ENCODE data around the gene EYS. TPM values are rescaled to one million over a fixed set of nuclear protein-coding genes. Genes with fewer than 3 reads are reported as not detected.

Gene EYS
- total RNA-seq, 2 experiments from 2014 or later, result not detected

DNA sequence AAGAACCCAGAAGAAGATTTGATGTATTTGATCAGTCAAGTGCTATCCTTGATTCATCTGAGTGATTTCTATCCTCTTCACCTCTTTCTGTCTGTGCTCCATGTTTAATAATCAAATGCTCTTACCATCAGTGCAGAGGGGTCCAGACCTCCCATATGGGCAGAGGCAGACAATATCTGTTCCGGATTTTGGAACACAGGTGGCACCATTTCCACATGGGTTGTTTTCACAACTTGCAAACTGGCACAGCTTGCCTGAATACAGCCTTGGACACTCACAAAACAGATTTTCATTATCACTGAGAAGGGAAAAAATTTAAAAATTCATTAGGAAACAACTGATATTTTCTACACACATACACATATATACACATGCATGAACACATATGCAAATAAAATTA is 1843.0 kb downstream of the EYS start:
- intact Hi-C loops (cut with DNase I, micrococcal nuclease), result no loop called here
- no peak overlapping the region for H3K4me3 ChIP-seq (ENCODE audit: low read length)
- POLR2A ChIA-PET, result no interaction called here
- Mint-ChIP-seq H3K27ac (no peak overlapping the region), H3K36me3 (ENCODE audit: low read depth) (no peaks in the 10 kb centered on the region), H3K27me3 (no peaks in the 10 kb centered on the region), H3K4me1 (ENCODE audit: low read depth) (no peaks in the 10 kb centered on the region), H3K9me3 (no peaks in the 10 kb centered on the region), H3K4me3 (no peak overlapping the region)
- CTCF ChIA-PET, result no interaction called here
- TF ChIP-seq, protein P1, sequence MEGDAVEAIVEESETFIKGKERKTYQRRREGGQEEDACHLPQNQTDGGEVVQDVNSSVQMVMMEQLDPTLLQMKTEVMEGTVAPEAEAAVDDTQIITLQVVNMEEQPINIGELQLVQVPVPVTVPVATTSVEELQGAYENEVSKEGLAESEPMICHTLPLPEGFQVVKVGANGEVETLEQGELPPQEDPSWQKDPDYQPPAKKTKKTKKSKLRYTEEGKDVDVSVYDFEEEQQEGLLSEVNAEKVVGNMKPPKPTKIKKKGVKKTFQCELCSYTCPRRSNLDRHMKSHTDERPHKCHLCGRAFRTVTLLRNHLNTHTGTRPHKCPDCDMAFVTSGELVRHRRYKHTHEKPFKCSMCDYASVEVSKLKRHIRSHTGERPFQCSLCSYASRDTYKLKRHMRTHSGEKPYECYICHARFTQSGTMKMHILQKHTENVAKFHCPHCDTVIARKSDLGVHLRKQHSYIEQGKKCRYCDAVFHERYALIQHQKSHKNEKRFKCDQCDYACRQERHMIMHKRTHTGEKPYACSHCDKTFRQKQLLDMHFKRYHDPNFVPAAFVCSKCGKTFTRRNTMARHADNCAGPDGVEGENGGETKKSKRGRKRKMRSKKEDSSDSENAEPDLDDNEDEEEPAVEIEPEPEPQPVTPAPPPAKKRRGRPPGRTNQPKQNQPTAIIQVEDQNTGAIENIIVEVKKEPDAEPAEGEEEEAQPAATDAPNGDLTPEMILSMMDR (IDR thresholded peaks at IDR 0.05), result no peak
- no peaks in the 10 kb centered on the region for H3K9me3 ChIP-seq (ENCODE audit: control insufficient read depth in 1 of 2, insufficient read depth in 1 of 2, low read length in 2 of 2)
- no peaks in the 10 kb centered on the region for H3K36me3 ChIP-seq (ENCODE audit: insufficient read depth, low read length)
- no peak overlapping the region for H3K27ac ChIP-seq (ENCODE audit: low read depth in 1 of 2, low read length in 2 of 2)
- DNase-seq, result no peak
- no peaks in the 10 kb centered on the region for H3K4me1 ChIP-seq (ENCODE audit: insufficient read depth, low read length)
- ATAC-seq (ENCODE audit: poor library complexity), result no peak
- H3K27me3 ChIP-seq (ENCODE audit: control insufficient read depth in 1 of 2, insufficient read depth in 2 of 2, low read length in 2 of 2), result no peaks in the 10 kb centered on the region

DNA sequence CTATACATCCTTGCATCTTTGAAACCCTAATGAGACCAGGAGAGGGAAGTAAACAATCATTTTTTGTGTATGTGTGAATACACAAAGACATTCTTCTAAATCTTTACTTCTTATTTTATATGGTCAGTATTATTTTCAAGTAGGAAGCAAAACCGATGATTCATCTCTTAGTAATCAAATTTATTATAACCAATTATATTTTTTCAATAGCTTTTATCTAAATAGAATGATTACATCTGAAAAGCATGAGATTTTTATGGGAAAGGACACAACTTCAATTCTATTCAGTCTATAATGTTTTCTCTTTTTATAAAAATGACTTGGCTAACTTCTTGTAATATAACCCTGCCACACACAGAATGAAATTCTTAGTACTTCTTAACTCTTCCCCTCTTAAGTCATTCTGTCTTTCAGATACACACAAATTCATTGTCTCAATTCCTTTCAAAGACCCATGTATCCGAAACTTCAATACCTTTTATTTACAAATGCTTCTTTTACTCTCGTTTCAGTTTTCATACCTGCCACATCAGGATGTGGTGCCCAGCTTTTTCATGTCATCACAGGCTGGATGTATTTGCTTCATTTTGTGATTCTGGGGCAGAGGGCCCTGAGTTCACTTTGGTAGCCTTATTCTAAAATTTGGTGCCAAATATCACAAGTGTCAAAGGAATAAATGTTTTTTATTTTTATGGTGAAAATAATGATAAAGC is 1844.4 kb downstream of the EYS start:
- no peaks in the 10 kb centered on the region for H3K36me3 Mint-ChIP-seq (ENCODE audit: low read depth)
- H3K4me3 Mint-ChIP-seq, result no peak overlapping the region
- Histone ChIP-seq H3K4me3 (ENCODE audit: low read length) (no peak overlapping the region), H3K27me3 (ENCODE audit: control insufficient read depth in 1 of 2, insufficient read depth in 2 of 2, low read length in 2 of 2) (no peaks in the 10 kb centered on the region), H3K9me3 (ENCODE audit: control insufficient read depth in 1 of 2, insufficient read depth in 1 of 2, low read length in 2 of 2) (no peaks in the 10 kb centered on the region), H3K27ac (ENCODE audit: low read depth in 1 of 2, low read length in 2 of 2) (no peak overlapping the region), H3K4me1 (ENCODE audit: insufficient read depth, low read length) (no peaks in the 10 kb centered on the region), H3K36me3 (ENCODE audit: insufficient read depth, low read length) (no peaks in the 10 kb centered on the region)
- no peaks in the 10 kb centered on the region for H3K4me1 Mint-ChIP-seq (ENCODE audit: low read depth)
- H3K27me3 Mint-ChIP-seq, result no peaks in the 10 kb centered on the region
- no peak for DNase-seq
- H3K9me3 Mint-ChIP-seq, result no peaks in the 10 kb centered on the region
- POLR2A ChIA-PET, result no interaction called here
- no peak overlapping the region for H3K27ac Mint-ChIP-seq
- intact Hi-C loops (cut with DNase I, micrococcal nuclease), result no loop called here
- TF ChIP-seq, protein P1 (IDR thresholded peaks at IDR 0.05), result no peak
- CTCF ChIA-PET, result no interaction called here
- no peak for ATAC-seq (ENCODE audit: poor library complexity)

DNA sequence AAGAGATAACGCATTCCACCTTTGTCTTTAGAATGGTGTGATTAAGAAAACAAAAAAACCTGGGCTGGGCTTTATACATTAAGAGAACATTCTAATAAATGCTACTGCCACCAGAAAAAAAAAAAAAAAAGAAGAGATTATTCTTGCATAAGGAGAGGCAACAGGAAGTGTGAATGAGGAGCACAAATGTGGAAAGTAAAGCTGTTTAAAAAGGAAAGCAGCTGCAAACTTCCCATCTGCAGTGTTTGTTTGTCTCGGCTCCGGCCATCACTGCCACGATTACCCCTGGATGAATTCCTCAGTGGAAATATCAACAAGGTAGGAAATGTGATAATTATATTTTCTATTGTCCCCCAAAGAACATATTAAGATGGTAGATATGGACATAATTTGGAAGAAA is 1847.5 kb downstream of the EYS start:
- no peaks in the 10 kb centered on the region for H3K9me3 Mint-ChIP-seq
- CTCF ChIA-PET, result interaction anchor here (0.6 to 1.3 kb wide), 2 partner anchors 10 to 76 kb away, joined by 3 read pairs; no protein-coding TSS in a partner anchor

More for the DNA sequence above, 1847.5 kb downstream of the EYS start:
- no peak overlapping the region for H3K4me3 Mint-ChIP-seq
- H3K4me1 ChIP-seq (ENCODE audit: insufficient read depth, low read length), result no peaks in the 10 kb centered on the region
- H3K27ac Mint-ChIP-seq, result no peak overlapping the region
- no peak for ATAC-seq (ENCODE audit: poor library complexity)
- no peak for DNase-seq
- no peak overlapping the region for H3K27ac ChIP-seq (ENCODE audit: low read depth in 1 of 2, low read length in 2 of 2)
- no peaks in the 10 kb centered on the region for H3K36me3 ChIP-seq (ENCODE audit: insufficient read depth, low read length)
- no peaks in the 10 kb centered on the region for H3K9me3 ChIP-seq (ENCODE audit: control insufficient read depth in 1 of 2, insufficient read depth in 1 of 2, low read length in 2 of 2)
- POLR2A ChIA-PET, result no interaction called here
- H3K4me3 ChIP-seq (ENCODE audit: low read length), result no peak overlapping the region
- H3K4me1 Mint-ChIP-seq (ENCODE audit: low read depth), result no peaks in the 10 kb centered on the region
- no peaks in the 10 kb centered on the region for H3K36me3 Mint-ChIP-seq (ENCODE audit: low read depth)
- intact Hi-C loops (cut with DNase I, micrococcal nuclease), result no loop called here
- H3K27me3 Mint-ChIP-seq, result no peaks in the 10 kb centered on the region
- no peaks in the 10 kb centered on the region for H3K27me3 ChIP-seq (ENCODE audit: control insufficient read depth in 1 of 2, insufficient read depth in 2 of 2, low read length in 2 of 2)
- TF ChIP-seq, protein P1 (IDR thresholded peaks at IDR 0.05), result no peak
